Chondrocyte (in vitro differentiated cells): ENCODE data around the gene BAHD1. TPM values are rescaled to one million over a fixed set of nuclear protein-coding genes. Genes with fewer than 3 reads are reported as not detected.

Source experiments
- DNase-seq: peaks from one replicate; pipeline ENCODE4 v3.0.0; 2021; ENCODE audit warnings: mixed read lengths, low spot score
- H3K27ac Mint-ChIP-seq: one replicate; pipeline ENCODE4 v1.8.0; 2021; ENCODE audit warnings: mild to moderate bottlenecking, moderate library complexity, mixed read lengths; ENCODE audit not compliant: unreplicated experiment
- H3K27me3 Mint-ChIP-seq: 2 replicates; pipeline ENCODE4 v1.8.0; 2021; ENCODE audit warnings: low read depth, mixed read lengths
- H3K36me3 Mint-ChIP-seq: 2 replicates; pipeline ENCODE4 v1.8.0; 2021; ENCODE audit warnings: low read depth, mixed read lengths
- H3K4me1 Mint-ChIP-seq: 2 replicates; pipeline ENCODE4 v1.8.0; 2021; ENCODE audit warnings: low read depth, mild to moderate bottlenecking, mixed read lengths
- H3K4me3 Mint-ChIP-seq: one replicate; pipeline ENCODE4 v1.8.0; 2021; ENCODE audit warnings: mild to moderate bottlenecking, moderate library complexity, mixed read lengths; ENCODE audit not compliant: unreplicated experiment
- H3K9me3 Mint-ChIP-seq: 2 replicates; pipeline ENCODE4 v1.8.0; 2021; ENCODE audit warnings: low read depth, mixed read lengths
- CTCF ChIP-seq: fragments of 200-600 bp; sonication (generic); IDR thresholded peaks from 2 replicates; pipeline ENCODE4 v1.5.0; 2021; ENCODE audit warnings: antibody characterized with exemption, mild to moderate bottlenecking, moderate library complexity
- total RNA-seq: library from RNA; stranded (reverse); gene quantifications from 3 replicates; pipeline ENCODE4 v1.2.1, GENCODE V29; 2021

The BAHD1 gene
- total RNA-seq, 1 donor from 2014 or later, result 24.8 TPM

GRCh38 chr15:40446144-40446543, 5.4 kb downstream of the BAHD1 start:
- Mint-ChIP-seq H3K36me3 (peaks cover 1% of the 10 kb centered on the region), H3K4me1 (peaks cover 39% of the 10 kb centered on the region), H3K9me3 (no peaks in the 10 kb centered on the region), H3K4me3 (no peak overlapping the region), H3K27ac (no peak overlapping the region), H3K27me3 (no peaks in the 10 kb centered on the region)
- TF ChIP-seq CTCF, result no peak
- DNase-seq, result no peak

GRCh38 chr15:40448354-40448753, 7.6 kb downstream of the BAHD1 start:
- TF ChIP-seq CTCF, result no peak
- H3K36me3 Mint-ChIP-seq, result peaks cover 2% of the 10 kb centered on the region
- H3K4me3 Mint-ChIP-seq, result no peak overlapping the region
- no peak for DNase-seq
- peaks cover 45% of the 10 kb centered on the region for H3K4me1 Mint-ChIP-seq
- H3K27me3 Mint-ChIP-seq, result no peaks in the 10 kb centered on the region
- H3K27ac Mint-ChIP-seq, result no peak overlapping the region
- H3K9me3 Mint-ChIP-seq, result no peaks in the 10 kb centered on the region

GRCh38 chr15:40449275-40449674, 8.5 kb downstream of the BAHD1 start:
- H3K4me3 Mint-ChIP-seq, result no peak overlapping the region
- H3K4me1 Mint-ChIP-seq, result peaks cover 42% of the 10 kb centered on the region
- H3K27ac Mint-ChIP-seq, result peak overlapping the region; percentile 65
- TF ChIP-seq CTCF, result no peak
- H3K36me3 Mint-ChIP-seq, result peaks cover 2% of the 10 kb centered on the region
- no peak for DNase-seq
- H3K27me3 Mint-ChIP-seq, result no peaks in the 10 kb centered on the region
- no peaks in the 10 kb centered on the region for H3K9me3 Mint-ChIP-seq

GRCh38 chr15:40450047-40450446, 9.3 kb downstream of the BAHD1 start:
- Mint-ChIP-seq H3K4me1 (peaks cover 45% of the 10 kb centered on the region), H3K36me3 (peaks cover 2% of the 10 kb centered on the region), H3K9me3 (no peaks in the 10 kb centered on the region), H3K4me3 (no peak overlapping the region), H3K27me3 (no peaks in the 10 kb centered on the region), H3K27ac (no peak overlapping the region)
- DNase-seq, result no peak
- no peak for TF ChIP-seq CTCF

GRCh38 chr15:40451527-40452158, 10.9 kb downstream of the BAHD1 start:
- no peak for TF ChIP-seq CTCF
- Mint-ChIP-seq H3K4me1 (peaks cover 50% of the 10 kb centered on the region), H3K36me3 (peaks cover 2% of the 10 kb centered on the region), H3K4me3 (no peak overlapping the region), H3K9me3 (no peaks in the 10 kb centered on the region), H3K27me3 (no peaks in the 10 kb centered on the region), H3K27ac (peak overlapping the region; percentile 27)
- no peak for DNase-seq
